Natural killer cell (primary cell): ENCODE measurements around the gene NAB1. TPM values are rescaled to one million over a fixed set of nuclear protein-coding genes. Genes with fewer than 3 reads are reported as not detected.

Experiments used
- ATAC-seq, 3 donors: fragments of 150-1000 bp in 2 of 3; fragments of 200-7000 bp in 1 of 3; cut with Tn5 transposase; 1 replicate in 1 of 3; 2 replicates in 2 of 3; pipeline ENCODE4 v1.10.0; 2021; ENCODE audit warnings: mild to moderate bottlenecking in 2 of 3, moderate library complexity in 2 of 3
- DNase-seq, 2 donors: peaks; one replicate each; pipeline versions ENCODE4 v3.0.0 to v3.0.0-alpha.2; 2013 to 2021; ENCODE audit warnings: mixed read lengths in 1 of 2
- H3K27ac ChIP-seq: one replicate; pipeline ENCODE4 v1.5.1; 2013; ENCODE audit warnings: mild to moderate bottlenecking, low read length
- H3K27me3 ChIP-seq: one replicate; pipeline ENCODE4 v1.6.1; 2013; ENCODE audit warnings: low read length; ENCODE audit not compliant: control insufficient read depth, insufficient read depth
- H3K36me3 ChIP-seq: one replicate; pipeline ENCODE4 v1.6.1; 2013; ENCODE audit warnings: low read length; ENCODE audit not compliant: control insufficient read depth, insufficient read depth
- H3K4me1 ChIP-seq: one replicate; pipeline ENCODE4 v1.6.1; 2013; ENCODE audit warnings: low read length; ENCODE audit not compliant: control insufficient read depth, insufficient read depth
- H3K4me3 ChIP-seq: one replicate; pipeline ENCODE4 v1.5.1; 2013; ENCODE audit warnings: low read length
- H3K9me3 ChIP-seq: one replicate; pipeline ENCODE4 v1.6.1; 2013; ENCODE audit warnings: low read length; ENCODE audit not compliant: control insufficient read depth, insufficient read depth
- H3K27ac Mint-ChIP-seq, 2 donors: one replicate each; pipeline ENCODE4 v1.8.0; 2022; ENCODE audit warnings: mild to moderate bottlenecking in 2 of 2, mixed read lengths in 2 of 2, moderate library complexity in 1 of 2
- H3K27me3 Mint-ChIP-seq, 2 donors: one replicate each; pipeline ENCODE4 v1.8.0; 2022; ENCODE audit warnings: low read depth in 2 of 2, mixed read lengths in 2 of 2
- H3K36me3 Mint-ChIP-seq: one replicate; pipeline ENCODE4 v1.8.0; 2022; ENCODE audit warnings: mixed read lengths
- H3K4me1 Mint-ChIP-seq, 2 donors: one replicate each; pipeline ENCODE4 v1.8.0; 2022; ENCODE audit warnings: mixed read lengths in 2 of 2
- H3K4me3 Mint-ChIP-seq: one replicate; pipeline ENCODE4 v1.8.0; 2022; ENCODE audit warnings: mild to moderate bottlenecking, moderate library complexity, mixed read lengths
- H3K9me3 Mint-ChIP-seq, 2 donors: one replicate each; pipeline ENCODE4 v1.8.0; 2022; ENCODE audit warnings: mixed read lengths in 2 of 2
- WGBS: methylation state at CpG from one replicate; pipeline ENCODE4 v1.1.7; 2013; ENCODE audit warnings: missing lambda C conversion rate; ENCODE audit not compliant: insufficient coverage; 5-methylcytosine and 5-hydroxymethylcytosine counted together
- intact Hi-C: fragments of 100-400 bp; cut with micrococcal nuclease; formaldehyde crosslinking; loops from one replicate; pipeline ENCODE4 v1.14.2; 2022
- total RNA-seq, 4 donors: library from RNA; stranded (reverse); fragments of 120-200 nt in 1 of 4; gene quantifications; one replicate each; pipeline versions ENCODE4 v1.2.3 to v1.2.4, GENCODE V29; 2013 to 2022
- TF ChIP-seq, protein P1 (sequence below): fragments of 200-600 bp; IDR thresholded peaks from one replicate; pipeline ENCODE4 v1.8.0; 2022; ENCODE audit warnings: antibody characterized with exemption

NAB1 gene
- total RNA-seq, 3 donors from 2014 or later (not counting 1 experiment from before 2014, with no cell fraction given) = 31.2 to 42.0 (median 37.8) TPM

DNA sequence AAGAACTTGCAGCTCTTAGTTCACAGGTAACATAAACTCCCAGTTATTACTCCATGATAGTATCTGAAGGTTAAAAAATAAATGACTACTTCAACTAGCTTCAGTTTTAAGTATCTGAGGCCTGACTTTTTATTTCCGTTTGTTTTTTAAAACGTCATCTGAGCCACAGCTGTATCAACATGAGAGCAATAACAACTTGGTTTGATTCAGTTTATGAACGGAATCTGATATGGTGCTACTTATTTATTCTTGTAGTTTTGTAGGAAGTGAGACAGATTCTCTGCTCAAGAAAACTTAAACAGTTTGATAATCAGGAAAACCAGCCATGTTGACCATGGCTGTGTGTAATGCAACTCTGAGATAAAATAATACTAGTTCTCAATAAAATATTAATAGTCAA lies 34.9 kb downstream of the NAB1 start:
- DNase-seq (no peak), ATAC-seq (no peak)
- TF ChIP-seq, protein P1, sequence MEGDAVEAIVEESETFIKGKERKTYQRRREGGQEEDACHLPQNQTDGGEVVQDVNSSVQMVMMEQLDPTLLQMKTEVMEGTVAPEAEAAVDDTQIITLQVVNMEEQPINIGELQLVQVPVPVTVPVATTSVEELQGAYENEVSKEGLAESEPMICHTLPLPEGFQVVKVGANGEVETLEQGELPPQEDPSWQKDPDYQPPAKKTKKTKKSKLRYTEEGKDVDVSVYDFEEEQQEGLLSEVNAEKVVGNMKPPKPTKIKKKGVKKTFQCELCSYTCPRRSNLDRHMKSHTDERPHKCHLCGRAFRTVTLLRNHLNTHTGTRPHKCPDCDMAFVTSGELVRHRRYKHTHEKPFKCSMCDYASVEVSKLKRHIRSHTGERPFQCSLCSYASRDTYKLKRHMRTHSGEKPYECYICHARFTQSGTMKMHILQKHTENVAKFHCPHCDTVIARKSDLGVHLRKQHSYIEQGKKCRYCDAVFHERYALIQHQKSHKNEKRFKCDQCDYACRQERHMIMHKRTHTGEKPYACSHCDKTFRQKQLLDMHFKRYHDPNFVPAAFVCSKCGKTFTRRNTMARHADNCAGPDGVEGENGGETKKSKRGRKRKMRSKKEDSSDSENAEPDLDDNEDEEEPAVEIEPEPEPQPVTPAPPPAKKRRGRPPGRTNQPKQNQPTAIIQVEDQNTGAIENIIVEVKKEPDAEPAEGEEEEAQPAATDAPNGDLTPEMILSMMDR = no peak
- Mint-ChIP-seq H3K27me3 (no peaks in the 10 kb centered on the region), H3K9me3 (no peaks in the 10 kb centered on the region), H3K27ac (no peak overlapping the region), H3K4me3 (no peak overlapping the region), H3K36me3 (no peaks in the 10 kb centered on the region), H3K4me1 (peaks cover 10% of the 10 kb centered on the region in 2 donors)
- H3K4me1 ChIP-seq = no peaks in the 10 kb centered on the region
- peaks cover 22% of the 10 kb centered on the region for H3K36me3 ChIP-seq
- no peak overlapping the region for H3K4me3 ChIP-seq
- WGBS = 95% methylated on average over 3 of the region's 3 CpGs
- no peak overlapping the region for H3K27ac ChIP-seq
- H3K9me3 ChIP-seq = no peaks in the 10 kb centered on the region
- H3K27me3 ChIP-seq = no peaks in the 10 kb centered on the region
- intact Hi-C loops = loop anchor here (10.0 kb wide), 1 partner anchor 49 kb away; no protein-coding TSS in a partner anchor

DNA sequence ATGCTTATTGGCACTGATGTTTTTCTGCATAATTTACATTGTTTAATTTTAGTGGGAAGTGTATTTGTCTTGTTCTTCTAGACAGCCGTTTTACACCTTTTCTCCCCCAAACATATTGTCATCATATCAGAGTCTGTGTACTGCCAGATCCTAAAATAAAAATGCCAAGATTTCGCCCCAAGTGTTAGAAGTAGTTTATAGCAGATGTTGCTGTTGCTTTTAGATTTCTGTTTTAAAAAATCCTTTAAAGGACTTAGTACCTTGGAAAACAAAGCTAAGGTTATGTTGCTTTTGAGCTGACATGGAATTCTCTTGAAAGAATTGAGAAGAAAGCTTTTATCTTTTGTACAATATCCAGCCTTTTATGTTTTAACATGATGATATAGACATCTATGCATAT lies 36.0 kb downstream of the NAB1 start:
- H3K9me3 ChIP-seq = no peaks in the 10 kb centered on the region
- H3K4me3 ChIP-seq = no peak overlapping the region
- TF ChIP-seq, protein P1 = no peak
- H3K4me1 ChIP-seq = no peaks in the 10 kb centered on the region
- Mint-ChIP-seq H3K4me3 (no peak overlapping the region), H3K4me1 (peaks cover 7 to 8% of the 10 kb centered on the region in 2 donors), H3K9me3 (no peaks in the 10 kb centered on the region), H3K36me3 (no peaks in the 10 kb centered on the region), H3K27me3 (no peaks in the 10 kb centered on the region), H3K27ac (no peak overlapping the region)
- no peak for ATAC-seq
- peaks cover 31% of the 10 kb centered on the region for H3K36me3 ChIP-seq
- H3K27ac ChIP-seq = no peak overlapping the region
- WGBS = 100% methylated on average over 1 of the region's 2 CpGs
- no peaks in the 10 kb centered on the region for H3K27me3 ChIP-seq
- intact Hi-C loops = loop anchor here (10.0 kb wide), 1 partner anchor 50 kb away; no protein-coding TSS in a partner anchor
- no peak for DNase-seq

DNA sequence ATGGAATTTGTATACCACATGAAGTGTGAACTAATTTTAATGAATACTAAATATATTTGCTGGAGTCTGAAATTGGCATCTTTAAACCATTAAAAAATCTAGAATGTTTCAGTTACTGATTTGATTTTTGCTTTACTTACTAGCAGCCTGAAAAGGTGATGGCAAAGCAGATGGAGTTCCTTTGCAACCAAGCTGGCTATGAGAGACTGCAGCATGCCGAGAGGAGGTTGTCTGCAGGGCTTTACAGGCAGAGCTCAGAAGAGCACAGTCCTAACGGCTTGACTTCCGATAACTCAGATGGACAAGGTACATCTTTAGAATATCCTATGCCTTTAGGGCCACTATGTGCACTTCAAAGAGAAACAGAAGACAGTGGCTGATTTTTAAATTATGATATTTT lies 36.5 kb downstream of the NAB1 start:
- WGBS = 100% methylated on average over 3 of the region's 3 CpGs
- DNase-seq = no peak

More for the DNA sequence above, 36.5 kb downstream of the NAB1 start:
- no peaks in the 10 kb centered on the region for H3K36me3 Mint-ChIP-seq
- Histone ChIP-seq H3K9me3 (no peaks in the 10 kb centered on the region), H3K27ac (no peak overlapping the region), H3K4me3 (no peak overlapping the region), H3K36me3 (peaks cover 35% of the 10 kb centered on the region), H3K27me3 (no peaks in the 10 kb centered on the region), H3K4me1 (no peaks in the 10 kb centered on the region)
- no peak overlapping the region for H3K4me3 Mint-ChIP-seq
- no peak for ATAC-seq
- peaks cover 3 to 4% of the 10 kb centered on the region in 2 donors for H3K4me1 Mint-ChIP-seq
- TF ChIP-seq, protein P1 = no peak
- H3K27ac Mint-ChIP-seq = no peak overlapping the region
- no peaks in the 10 kb centered on the region for H3K9me3 Mint-ChIP-seq
- H3K27me3 Mint-ChIP-seq = no peaks in the 10 kb centered on the region
- intact Hi-C loops = loop anchor here (10.0 kb wide), 1 partner anchor 51 kb away; no protein-coding TSS in a partner anchor
